Endometrium (tissue), 2 donors: ENCODE measurements around the gene MYDGF.

Source experiments
- FAIRE-seq: peaks from 2 replicates; lab custom pipeline; 2012; peaks lifted over from hg19 to GRCh38; lab: Jason Lieb, UNC
- donor health status: control.
- donor health status: control.

MYDGF gene

DNA sequence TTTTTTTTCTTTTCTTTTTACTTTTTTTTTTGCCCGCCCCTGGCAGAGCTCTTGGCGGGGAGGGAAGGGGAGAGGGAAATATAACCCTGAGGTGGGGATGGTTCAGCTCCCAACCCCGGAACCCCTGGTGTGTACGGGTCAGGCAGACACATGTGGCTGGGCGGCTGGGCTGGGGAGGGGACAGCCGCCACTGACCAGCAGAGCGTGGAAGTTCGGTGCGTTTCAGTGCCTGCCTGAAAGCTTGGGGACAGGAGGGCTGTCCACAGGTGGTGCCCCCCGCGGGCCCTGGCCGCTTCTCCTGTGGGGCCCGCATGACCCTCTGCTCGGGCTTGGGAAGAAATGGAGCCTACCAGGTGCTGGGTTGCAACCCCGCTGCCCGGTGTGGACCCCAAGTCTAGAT is 5.2 kb upstream of the MYDGF start:
- FAIRE-seq = no peak

DNA sequence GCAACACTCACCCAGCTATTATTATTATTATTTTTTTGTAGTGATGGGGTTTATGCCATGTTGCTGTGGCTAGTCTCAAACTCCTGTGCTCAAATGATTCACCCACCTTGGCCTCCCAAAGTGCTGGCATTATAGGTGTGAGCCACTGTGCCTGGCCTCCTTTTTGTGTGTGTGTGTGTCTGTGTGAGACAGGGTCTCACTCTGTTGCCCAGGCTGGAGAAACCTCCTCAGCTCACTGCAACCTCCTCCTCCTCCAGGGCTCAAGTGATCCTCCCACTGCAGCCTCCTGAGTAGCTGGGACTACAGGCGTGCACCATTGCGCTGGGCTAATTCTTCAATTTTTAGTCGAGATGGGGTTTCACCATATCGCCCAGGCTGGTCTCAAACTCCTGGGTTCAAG is 3.6 kb upstream of the MYDGF start:
- FAIRE-seq = no peak

GRCh38 chr19:4673216-4673615 is 3.1 kb upstream of the MYDGF start:
- FAIRE-seq = no peak

GRCh38 chr19:4671185-4671851 is 1.2 kb upstream of the MYDGF start:
- FAIRE-seq = no peak

DNA sequence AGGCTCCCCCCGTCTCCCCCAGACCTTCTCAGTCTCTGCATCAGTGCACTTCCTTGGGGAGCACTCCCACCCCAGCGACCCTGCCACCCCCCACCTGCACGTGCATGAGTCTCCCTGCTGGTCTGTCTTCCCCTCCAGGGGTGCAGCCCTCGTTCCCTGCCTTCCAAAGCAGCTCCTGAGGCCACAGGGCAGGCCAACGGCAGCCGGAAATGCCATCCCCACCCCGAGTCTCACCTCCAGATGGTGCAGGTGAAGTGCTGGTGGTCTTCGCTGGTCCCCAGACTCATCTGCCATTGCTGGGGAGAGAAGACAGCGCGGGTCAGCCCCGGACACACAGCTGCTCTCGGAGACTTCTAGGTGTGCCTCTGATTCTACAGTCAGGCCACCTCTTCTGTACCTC is 5.5 kb downstream of the MYDGF start:
- FAIRE-seq = no peak

DNA sequence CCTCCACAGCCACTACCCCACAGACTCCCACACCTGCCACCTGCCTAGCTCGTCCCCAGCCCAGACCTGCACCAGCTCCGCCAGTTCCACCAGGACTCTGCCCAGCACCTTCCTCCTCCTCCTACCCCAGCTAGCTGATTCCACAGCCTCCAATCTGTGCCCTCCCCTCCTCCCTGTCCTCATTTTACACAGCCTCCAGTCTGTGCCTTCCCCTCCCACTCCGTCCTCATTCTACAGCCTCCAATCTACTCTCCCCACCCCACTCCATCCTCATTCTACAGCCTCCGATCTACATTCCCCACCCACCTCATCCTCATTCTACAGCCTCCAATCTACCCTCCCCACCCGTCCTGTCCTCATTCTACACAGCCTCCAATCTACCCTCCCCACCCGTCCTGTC is 7.3 kb downstream of the MYDGF start:
- no peak for FAIRE-seq

GRCh38 chr19:4662020-4662695 is 8.0 kb downstream of the MYDGF start:
- FAIRE-seq = no peak

DNA sequence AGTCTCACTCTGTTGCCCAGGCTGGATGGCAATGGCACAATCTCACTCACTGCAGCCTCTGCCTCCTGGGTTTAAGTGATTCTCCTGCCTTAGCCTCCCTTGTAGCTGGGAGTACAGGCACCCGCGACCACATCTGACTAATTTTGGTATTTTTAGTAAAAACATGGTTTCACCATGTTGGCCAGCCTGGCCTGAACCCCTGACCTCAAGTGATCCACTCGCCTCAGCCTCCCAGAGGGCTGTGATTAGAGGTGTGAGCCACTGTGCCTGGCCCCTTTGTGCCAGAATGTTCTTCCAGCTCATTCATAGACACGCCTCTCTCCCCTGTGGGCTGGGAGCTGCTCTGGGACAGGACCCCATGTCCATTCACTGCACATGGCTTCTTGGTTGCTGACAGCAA is 9.1 kb downstream of the MYDGF start:
- FAIRE-seq = no peak

- no peak for FAIRE-seq
Measured at GRCh38 chr19:4660181-4660791, 9.9 kb downstream of the MYDGF start.

DNA sequence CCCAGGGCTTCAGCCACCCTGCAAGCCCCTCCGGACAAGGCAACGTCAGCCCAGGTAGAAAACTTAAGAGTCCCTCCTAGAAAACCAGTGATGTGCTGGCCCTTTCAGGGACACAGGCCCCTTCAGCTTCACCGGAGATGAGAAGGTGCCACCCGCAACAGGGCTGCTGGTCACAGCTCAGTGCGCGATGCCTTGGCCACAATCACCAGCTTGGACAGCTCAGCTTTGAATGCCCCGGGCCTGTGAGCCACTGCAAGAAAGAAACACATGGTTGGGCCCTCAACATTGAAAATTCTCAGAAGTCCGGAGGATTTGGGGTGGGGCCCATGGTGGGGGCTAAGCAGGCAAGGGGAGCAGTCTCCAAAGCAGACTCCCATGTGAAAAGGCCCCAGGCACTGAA is 12.3 kb downstream of the MYDGF start:
- no peak for FAIRE-seq

- FAIRE-seq = no peak
Measured at GRCh38 chr19:4657262-4657661, 12.9 kb downstream of the MYDGF start.

GRCh38 chr19:4656102-4656501 is 14.0 kb downstream of the MYDGF start:
- FAIRE-seq = no peak

GRCh38 chr19:4654437-4655361 is 15.4 kb downstream of the MYDGF start:
- FAIRE-seq = no peak

- FAIRE-seq = no peak
Measured at GRCh38 chr19:4653793-4654436, 16.2 kb downstream of the MYDGF start.

DNA sequence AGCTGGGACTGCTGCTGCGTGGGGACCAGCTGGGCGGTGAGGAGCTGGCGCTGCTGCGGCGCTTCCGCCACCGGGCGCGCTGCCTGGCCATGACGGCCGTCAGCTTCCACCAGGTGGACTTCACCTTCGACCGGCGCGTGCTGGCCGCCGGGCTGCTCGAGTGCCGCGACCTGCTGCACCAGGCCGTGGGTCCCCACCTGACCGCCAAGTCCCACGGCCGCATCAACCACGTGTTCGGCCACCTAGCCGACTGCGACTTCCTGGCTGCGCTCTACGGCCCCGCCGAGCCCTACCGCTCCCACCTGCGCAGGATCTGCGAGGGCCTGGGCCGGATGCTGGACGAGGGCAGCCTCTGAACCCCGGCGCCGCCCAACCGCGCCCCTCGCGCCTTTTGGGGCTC is 18.1 kb downstream of the MYDGF start:
- FAIRE-seq = no peak

DNA sequence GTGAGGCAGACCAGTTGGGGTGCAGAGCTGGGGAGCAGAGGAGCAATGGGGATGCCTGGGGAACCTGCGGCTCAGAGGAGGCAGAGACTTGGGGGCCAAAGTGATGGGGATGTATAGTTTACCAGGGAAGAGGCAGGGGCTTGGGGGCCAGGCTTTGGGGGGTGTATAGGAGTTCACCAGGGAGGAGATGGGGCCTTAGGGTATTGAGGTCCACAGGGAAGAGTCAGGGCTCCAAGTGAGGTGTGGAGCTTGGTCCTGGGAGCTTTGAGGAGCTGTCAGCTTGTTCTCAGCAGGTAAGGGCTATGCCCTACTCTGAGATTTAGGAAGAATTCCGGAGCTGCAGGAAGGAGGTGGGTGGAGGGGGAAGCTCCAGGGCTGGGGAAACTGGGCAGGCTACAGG is 20.0 kb downstream of the MYDGF start:
- no peak for FAIRE-seq

- no peak for FAIRE-seq
Measured at GRCh38 chr19:4649392-4650047, 20.6 kb downstream of the MYDGF start.

DNA sequence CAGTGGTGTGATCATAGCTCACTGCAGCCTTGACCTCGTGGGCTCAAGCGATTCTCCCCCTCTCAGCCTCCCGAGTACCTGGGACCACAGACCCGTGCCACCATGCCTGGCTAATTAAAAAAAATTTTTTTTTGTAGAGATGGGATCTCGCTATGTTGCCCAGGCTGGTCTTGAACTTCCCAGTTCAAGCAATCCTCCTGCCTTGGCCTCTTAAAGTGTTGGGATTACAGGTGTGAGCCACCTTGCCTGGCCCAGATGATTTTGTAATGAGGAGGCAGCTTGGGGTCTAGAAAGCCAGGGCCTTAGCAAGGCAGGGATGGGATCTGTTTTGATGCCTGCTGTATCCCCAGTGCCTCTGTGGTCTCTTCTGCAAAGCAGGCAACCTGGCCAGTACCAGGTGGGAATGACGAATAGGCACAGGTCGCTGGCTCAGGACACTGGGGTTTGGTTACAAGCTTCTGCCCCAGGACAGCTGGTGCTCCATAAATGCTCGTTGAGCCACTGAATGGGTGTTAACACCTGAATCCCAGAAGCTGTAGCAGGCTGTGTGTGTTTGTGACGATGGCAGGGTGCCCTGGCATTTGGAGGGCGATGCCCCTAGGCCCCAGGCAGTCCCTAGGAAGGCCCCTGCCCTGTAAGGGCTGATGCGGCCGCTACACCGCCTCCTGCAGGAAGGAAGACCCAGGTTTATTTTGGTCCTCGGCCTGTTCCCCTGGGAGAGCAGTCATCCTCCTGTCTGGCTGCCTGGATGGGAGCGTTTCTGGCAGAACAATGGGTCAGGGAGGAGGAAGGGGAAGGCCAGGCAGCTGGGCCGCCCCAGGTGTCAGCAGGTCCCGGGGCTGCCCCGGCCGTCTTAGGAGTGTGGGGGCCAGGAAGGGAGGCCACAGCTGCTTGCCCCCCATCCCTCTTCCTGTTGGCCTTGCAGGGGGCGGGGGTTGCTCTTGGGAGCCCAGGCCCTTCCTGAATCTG is 22.2 kb downstream of the MYDGF start:
- no peak for FAIRE-seq

DNA sequence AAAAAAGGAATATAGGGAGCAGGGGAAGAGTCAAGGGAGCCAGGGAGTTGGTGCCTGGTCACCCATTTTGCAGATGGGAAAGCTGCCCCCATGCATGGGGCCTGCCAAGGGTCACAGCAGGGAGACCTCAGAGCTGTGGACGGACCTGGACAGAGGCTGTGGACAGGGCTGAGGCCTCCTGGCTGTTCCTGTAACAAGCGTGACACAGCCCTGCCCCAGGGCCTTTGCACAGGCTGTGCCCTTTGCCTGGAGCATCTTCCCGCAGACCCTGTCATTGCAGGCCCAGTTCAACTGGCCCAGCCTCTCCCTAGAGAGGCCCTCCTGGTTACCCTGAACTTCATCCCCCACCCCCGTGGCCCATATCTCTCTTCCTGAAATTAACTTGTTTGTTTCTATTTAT is 24.4 kb downstream of the MYDGF start:
- FAIRE-seq = no peak

- no peak for FAIRE-seq
Measured at GRCh38 chr19:4642625-4643024, 27.5 kb downstream of the MYDGF start.
